Keratinocyte (primary cell): ENCODE data around the gene SMARCC1. TPM values are rescaled to one million over a fixed set of nuclear protein-coding genes. Genes with fewer than 3 reads are reported as not detected.

ENCODE experiments used
- DNase-seq: peaks from one replicate; pipeline ENCODE4 v3.0.0-alpha.2; 2011; ENCODE audit warnings: low read depth, missing footprints, low spot score
- FAIRE-seq: peaks from 2 replicates; lab custom pipeline; 2011; peaks lifted over from hg19 to GRCh38; lab: Jason Lieb, UNC
- H2AFZ ChIP-seq: 2 replicates; pipeline ENCODE4 v1.6.0; 2012; ENCODE audit warnings: low read length, control low read depth, inconsistent platforms; ENCODE audit not compliant: control insufficient read depth
- H3K27ac ChIP-seq: 2 replicates; pipeline ENCODE4 v1.5.1; 2011; ENCODE audit warnings: low read length; ENCODE audit not compliant: control insufficient read depth, insufficient read depth
- H3K27me3 ChIP-seq: 3 replicates; pipeline ENCODE4 v1.6.0; 2011; ENCODE audit warnings: low read length; ENCODE audit not compliant: control insufficient read depth, insufficient read depth; ENCODE audit errors: extremely low read depth
- H3K36me3 ChIP-seq, 2 experiments: 2 replicates in 1 of 2; 3 replicates in 1 of 2; pipeline ENCODE4 v1.5.1; 2011; ENCODE audit warnings: low read length in 2 of 2, mild to moderate bottlenecking in 1 of 2; ENCODE audit not compliant: control insufficient read depth in 2 of 2, insufficient read depth in 2 of 2; ENCODE audit errors: extremely low read depth in 1 of 2
- H3K4me1 ChIP-seq: 3 replicates; pipeline ENCODE4 v1.5.1; 2011; ENCODE audit warnings: low read length; ENCODE audit not compliant: control insufficient read depth, insufficient read depth; ENCODE audit errors: extremely low read depth
- H3K4me2 ChIP-seq: 3 replicates; pipeline ENCODE4 v1.6.0; 2011; ENCODE audit warnings: low read depth, low read length; ENCODE audit not compliant: control insufficient read depth, insufficient read depth; ENCODE audit errors: extremely low read depth
- H3K4me3 ChIP-seq, 3 experiments: fragments of 200-600 bp in 1 of 3; sonication (generic) in 1 of 3; 2 replicates in 2 of 3; 3 replicates in 1 of 3; pipeline ENCODE4 v1.5.1; 2011 to 2016; ENCODE audit warnings: low read length in 3 of 3, mild to moderate bottlenecking in 3 of 3, control low read depth in 2 of 3, inconsistent platforms in 1 of 3, low read depth in 1 of 3, mixed read lengths in 1 of 3, mixed run types in 1 of 3, moderate library complexity in 1 of 3; ENCODE audit not compliant: control insufficient read depth in 2 of 3, insufficient read depth in 2 of 3; ENCODE audit errors: extremely low read depth in 1 of 3
- H3K79me2 ChIP-seq: 2 replicates; pipeline ENCODE4 v1.6.0; 2012; ENCODE audit warnings: low read length; ENCODE audit not compliant: control insufficient read depth, insufficient read depth
- H3K9ac ChIP-seq: 3 replicates; pipeline ENCODE4 v1.6.0; 2011; ENCODE audit warnings: low read length; ENCODE audit not compliant: control insufficient read depth, insufficient read depth; ENCODE audit errors: extremely low read depth
- H3K9me1 ChIP-seq: 3 replicates; pipeline ENCODE4 v1.6.0; 2011; ENCODE audit warnings: low read length; ENCODE audit not compliant: control insufficient read depth, insufficient read depth; ENCODE audit errors: extremely low read depth
- H3K9me3 ChIP-seq: 2 replicates; pipeline ENCODE4 v1.5.1; 2012; ENCODE audit warnings: low read depth, low read length; ENCODE audit not compliant: control insufficient read depth
- H4K20me1 ChIP-seq: 3 replicates; pipeline ENCODE4 v1.6.0; 2011; ENCODE audit warnings: low read length; ENCODE audit not compliant: control insufficient read depth, insufficient read depth; ENCODE audit errors: extremely low read depth
- EZH2 ChIP-seq: IDR thresholded peaks from one replicate; pipeline ENCODE4 v1.6.1; 2012; ENCODE audit warnings: inconsistent platforms, mild to moderate bottlenecking, low read length, moderate library complexity
- dilution Hi-C: fragments of 300-500 bp; cut with MboI; formaldehyde crosslinking; loops from one replicate; pipeline ENCODE4 v1.7.0; 2020; ENCODE audit warnings: low sequenced_read_pairs; ENCODE audit not compliant: extremely low pct_ligation_motif_present
- polyA plus RNA-seq, 5 experiments: library from polyadenylated mRNA; depleted of rRNA in 3 of 5; stranded (reverse) in 3 of 5; stranded (forward) in 1 of 5; unstranded in 1 of 5; fragments of >200 nt; gene quantifications; 1 replicate in 1 of 5; 2 replicates in 3 of 5; 3 replicates in 1 of 5; pipeline versions ENCODE4 v1.2.1 to v1.2.3, GENCODE V29; 2011 to 2012; ENCODE audit warnings: missing spikeins in 2 of 5, low read depth in 1 of 5, low replicate concordance in 1 of 5
- TF ChIP-seq, protein P1 (sequence below), 3 experiments: IDR thresholded peaks in 1 of 3; conservative IDR thresholded peaks in 1 of 3; optimal IDR thresholded peaks in 1 of 3; 2 replicates in 2 of 3; 3 replicates in 1 of 3; pipeline versions ENCODE3 to v1.5.1; 2011; ENCODE audit warnings: low read length in 3 of 3, mild to moderate bottlenecking in 3 of 3, moderate library complexity in 2 of 3, control low read depth in 1 of 3, inconsistent platforms in 1 of 3; ENCODE audit not compliant: insufficient read depth in 2 of 3; ENCODE audit errors: extremely low read depth in 1 of 3

SMARCC1 gene
- polyA plus RNA-seq, 1 donor (not counting 4 experiments of a cell fraction or from before 2014, with no cell fraction given): 39.7 TPM

DNA sequence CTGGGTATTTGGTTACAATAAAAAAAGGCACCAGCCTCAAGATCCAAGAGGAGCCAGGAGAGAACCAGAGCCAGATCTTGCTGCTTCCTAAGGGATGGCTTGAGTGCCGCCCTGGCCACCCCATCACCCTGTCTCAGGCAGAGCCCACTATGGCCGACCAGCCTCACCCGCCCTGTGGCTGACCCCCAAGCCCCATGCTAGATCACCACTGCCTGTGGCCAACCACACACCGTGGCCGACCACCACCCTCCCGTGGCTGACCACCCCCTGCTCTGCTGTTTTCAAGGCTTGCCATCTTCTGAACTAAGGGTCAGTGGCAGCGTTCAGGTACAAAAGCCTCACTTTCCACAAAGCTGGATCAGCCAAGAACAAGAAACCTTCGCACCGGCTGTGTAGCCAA, 215.0 kb downstream of the SMARCC1 start:
- Histone ChIP-seq H3K9me1 (no peaks in the 10 kb centered on the region), H3K36me3 (no peaks in the 10 kb centered on the region), H2AFZ (no peak overlapping the region), H3K4me3 (no peak overlapping the region), H3K27ac (no peak overlapping the region), H3K4me2 (no peak overlapping the region), H3K9ac (no peak overlapping the region), H3K4me1 (no peaks in the 10 kb centered on the region), H3K27me3 (peaks cover 17% of the 10 kb centered on the region), H4K20me1 (no peaks in the 10 kb centered on the region), H3K79me2 (no peaks in the 10 kb centered on the region), H3K9me3 (no peaks in the 10 kb centered on the region)
- no peak for TF ChIP-seq EZH2
- TF ChIP-seq, protein P1, sequence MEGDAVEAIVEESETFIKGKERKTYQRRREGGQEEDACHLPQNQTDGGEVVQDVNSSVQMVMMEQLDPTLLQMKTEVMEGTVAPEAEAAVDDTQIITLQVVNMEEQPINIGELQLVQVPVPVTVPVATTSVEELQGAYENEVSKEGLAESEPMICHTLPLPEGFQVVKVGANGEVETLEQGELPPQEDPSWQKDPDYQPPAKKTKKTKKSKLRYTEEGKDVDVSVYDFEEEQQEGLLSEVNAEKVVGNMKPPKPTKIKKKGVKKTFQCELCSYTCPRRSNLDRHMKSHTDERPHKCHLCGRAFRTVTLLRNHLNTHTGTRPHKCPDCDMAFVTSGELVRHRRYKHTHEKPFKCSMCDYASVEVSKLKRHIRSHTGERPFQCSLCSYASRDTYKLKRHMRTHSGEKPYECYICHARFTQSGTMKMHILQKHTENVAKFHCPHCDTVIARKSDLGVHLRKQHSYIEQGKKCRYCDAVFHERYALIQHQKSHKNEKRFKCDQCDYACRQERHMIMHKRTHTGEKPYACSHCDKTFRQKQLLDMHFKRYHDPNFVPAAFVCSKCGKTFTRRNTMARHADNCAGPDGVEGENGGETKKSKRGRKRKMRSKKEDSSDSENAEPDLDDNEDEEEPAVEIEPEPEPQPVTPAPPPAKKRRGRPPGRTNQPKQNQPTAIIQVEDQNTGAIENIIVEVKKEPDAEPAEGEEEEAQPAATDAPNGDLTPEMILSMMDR (optimal IDR thresholded peaks at IDR 0.05 in 1 of 3, IDR thresholded peaks at IDR 0.05 in 1 of 3, conservative IDR thresholded peaks at IDR 0.05 in 1 of 3; ENCODE audit: extremely low read depth in 1 of 3, insufficient read depth in 2 of 3, low read length in 3 of 3): no peak
- dilution Hi-C loops: no loop called here
- DNase-seq (no peak), FAIRE-seq (no peak)

GRCh38 chr3:47565734-47566550, 215.8 kb downstream of the SMARCC1 start:
- H3K4me1 ChIP-seq: no peaks in the 10 kb centered on the region
- H2AFZ ChIP-seq: no peak overlapping the region
- FAIRE-seq (no peak), DNase-seq (no peak)
- no peaks in the 10 kb centered on the region for H3K36me3 ChIP-seq
- dilution Hi-C loops: no loop called here
- no peak overlapping the region for H3K27ac ChIP-seq
- no peaks in the 10 kb centered on the region for H3K9me1 ChIP-seq
- no peak overlapping the region for H3K9ac ChIP-seq
- H3K4me2 ChIP-seq: no peak overlapping the region
- no peaks in the 10 kb centered on the region for H3K79me2 ChIP-seq
- no peak for TF ChIP-seq EZH2
- TF ChIP-seq, protein P1 (optimal IDR thresholded peaks at IDR 0.05 in 1 of 3, IDR thresholded peaks at IDR 0.05 in 1 of 3, conservative IDR thresholded peaks at IDR 0.05 in 1 of 3; ENCODE audit: extremely low read depth in 1 of 3, insufficient read depth in 2 of 3, low read length in 3 of 3): no peak
- peaks cover 11% of the 10 kb centered on the region for H3K27me3 ChIP-seq
- no peaks in the 10 kb centered on the region for H4K20me1 ChIP-seq
- no peak overlapping the region for H3K4me3 ChIP-seq
- H3K9me3 ChIP-seq: no peaks in the 10 kb centered on the region
